HG02970 (cell line): ENCODE measurements around the gene PAM16.

Experiments
- ATAC-seq: cut with Tn5 transposase; IDR thresholded peaks from one replicate; pipeline ENCODE4 v1.9.1; 2021; ENCODE audit warnings: mild to moderate bottlenecking, moderate library complexity, moderate number of reproducible peaks; ENCODE audit not compliant: unreplicated experiment, low FRiP score

Gene PAM16

DNA sequence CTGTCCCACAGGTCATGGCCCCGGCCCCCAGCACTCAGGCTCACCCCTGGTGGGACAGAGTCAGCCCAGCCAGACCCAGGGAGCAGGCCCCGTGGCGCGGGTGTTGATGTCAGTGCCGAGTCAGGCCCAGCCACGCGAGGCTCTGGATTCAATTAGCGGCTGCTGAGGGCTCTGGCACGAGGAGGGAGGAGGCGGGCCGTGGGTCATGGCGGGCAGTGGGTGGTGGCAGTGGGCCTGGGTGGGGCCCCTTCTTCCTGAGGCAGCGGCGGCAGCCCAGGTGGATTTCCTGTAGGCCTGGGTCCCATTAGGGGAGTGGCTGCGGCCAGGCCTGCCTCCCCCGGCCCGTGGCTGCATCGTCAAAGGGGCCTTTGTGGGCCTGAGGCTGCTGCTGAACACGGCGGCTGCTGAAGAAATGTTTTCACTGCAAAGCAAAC lies 33.4 kb upstream of the PAM16 start:
- ATAC-seq = no peak

DNA sequence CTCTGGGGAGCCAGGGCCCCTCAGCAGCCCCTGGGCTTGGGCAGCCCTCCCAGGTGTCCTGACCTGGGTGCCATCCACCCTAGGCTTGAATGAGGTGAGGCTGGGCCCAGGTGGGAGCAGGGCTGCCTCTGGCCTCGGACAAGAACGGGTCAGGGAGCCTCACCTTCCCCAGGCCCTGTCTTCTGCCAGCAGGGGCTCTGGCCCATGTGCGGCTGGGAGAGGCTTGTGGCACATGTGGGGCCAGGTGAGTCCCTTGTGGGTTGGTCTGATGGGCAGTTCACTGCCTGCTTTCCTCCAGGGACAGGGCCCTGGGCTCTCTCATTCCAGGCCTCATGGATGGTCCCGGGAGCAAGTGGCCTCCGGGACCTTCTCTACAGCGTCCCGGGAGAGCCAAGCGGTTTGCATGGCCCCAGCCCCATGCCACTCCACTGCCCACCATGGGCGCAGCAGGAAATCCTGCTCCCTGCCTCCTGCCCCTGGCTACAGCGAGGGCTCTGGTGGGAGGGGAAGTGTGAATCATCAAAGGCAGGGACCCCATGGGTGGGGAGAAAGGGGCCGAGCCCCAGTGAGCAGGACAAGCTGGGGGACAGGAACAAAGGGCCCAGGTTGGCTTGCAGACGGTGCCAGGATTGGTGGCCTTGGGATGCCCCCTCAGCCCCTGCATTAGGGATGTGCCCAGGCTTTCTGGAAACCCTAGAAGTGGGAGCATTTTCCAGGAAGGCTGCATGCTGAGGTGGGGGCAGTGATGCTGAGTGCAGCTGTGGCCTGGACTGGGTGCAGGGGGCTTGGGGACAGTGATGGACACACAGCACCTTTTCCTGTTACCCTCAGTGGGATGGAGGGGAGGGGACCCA lies 32.7 kb upstream of the PAM16 start:
- no peak for ATAC-seq

DNA sequence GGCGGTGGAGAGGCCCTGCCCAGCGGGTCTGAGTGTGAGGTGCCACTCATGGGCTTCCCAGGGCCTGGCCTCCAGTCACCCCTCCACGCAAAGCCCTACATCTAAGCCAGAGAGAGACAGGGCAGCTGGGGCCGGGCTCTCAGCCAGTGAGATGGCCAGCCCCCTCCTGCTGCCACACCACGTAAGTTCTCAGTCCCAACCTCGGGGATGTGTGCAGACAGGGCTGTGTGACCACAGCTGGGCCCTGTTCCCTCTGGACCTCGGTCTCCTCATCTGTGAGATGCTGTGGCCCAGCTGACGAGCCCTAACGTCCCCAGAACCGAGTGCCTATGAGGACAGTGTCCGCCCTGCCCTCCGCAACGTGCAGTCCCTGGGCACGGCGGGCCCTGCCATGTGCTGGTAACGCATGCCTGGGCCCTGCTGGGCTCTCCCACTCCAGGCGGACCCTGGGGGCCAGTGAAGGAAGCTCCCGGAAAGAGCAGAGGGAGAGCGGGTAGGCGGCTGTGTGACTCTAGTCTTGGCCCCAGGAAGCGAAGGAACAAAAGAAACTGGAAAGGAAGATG lies 31.8 kb upstream of the PAM16 start:
- ATAC-seq = no peak

- no peak for ATAC-seq
Measured at GRCh38 chr16:4381935-4382794, 31.0 kb upstream of the PAM16 start.

DNA sequence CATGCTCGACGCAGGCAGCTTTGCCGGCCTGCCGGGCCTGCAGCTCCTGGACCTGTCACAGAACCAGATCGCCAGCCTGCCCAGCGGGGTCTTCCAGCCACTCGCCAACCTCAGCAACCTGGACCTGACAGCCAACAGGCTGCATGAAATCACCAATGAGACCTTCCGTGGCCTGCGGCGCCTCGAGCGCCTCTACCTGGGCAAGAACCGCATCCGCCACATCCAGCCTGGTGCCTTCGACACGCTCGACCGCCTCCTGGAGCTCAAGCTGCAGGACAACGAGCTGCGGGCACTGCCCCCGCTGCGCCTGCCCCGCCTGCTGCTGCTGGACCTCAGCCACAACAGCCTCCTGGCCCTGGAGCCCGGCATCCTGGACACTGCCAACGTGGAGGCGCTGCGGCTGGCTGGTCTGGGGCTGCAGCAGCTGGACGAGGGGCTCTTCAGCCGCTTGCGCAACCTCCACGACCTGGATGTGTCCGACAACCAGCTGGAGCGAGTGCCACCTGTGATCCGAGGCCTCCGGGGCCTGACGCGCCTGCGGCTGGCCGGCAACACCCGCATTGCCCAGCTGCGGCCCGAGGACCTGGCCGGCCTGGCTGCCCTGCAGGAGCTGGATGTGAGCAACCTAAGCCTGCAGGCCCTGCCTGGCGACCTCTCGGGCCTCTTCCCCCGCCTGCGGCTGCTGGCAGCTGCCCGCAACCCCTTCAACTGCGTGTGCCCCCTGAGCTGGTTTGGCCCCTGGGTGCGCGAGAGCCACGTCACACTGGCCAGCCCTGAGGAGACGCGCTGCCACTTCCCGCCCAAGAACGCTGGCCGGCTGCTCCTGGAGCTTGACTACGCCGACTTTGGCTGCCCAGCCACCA lies 30.2 kb upstream of the PAM16 start:
- ATAC-seq = no peak

- no peak for ATAC-seq
Measured at GRCh38 chr16:4380119-4381063, 29.3 kb upstream of the PAM16 start.

GRCh38 chr16:4378999-4379690 lies 28.0 kb upstream of the PAM16 start:
- no peak for ATAC-seq

DNA sequence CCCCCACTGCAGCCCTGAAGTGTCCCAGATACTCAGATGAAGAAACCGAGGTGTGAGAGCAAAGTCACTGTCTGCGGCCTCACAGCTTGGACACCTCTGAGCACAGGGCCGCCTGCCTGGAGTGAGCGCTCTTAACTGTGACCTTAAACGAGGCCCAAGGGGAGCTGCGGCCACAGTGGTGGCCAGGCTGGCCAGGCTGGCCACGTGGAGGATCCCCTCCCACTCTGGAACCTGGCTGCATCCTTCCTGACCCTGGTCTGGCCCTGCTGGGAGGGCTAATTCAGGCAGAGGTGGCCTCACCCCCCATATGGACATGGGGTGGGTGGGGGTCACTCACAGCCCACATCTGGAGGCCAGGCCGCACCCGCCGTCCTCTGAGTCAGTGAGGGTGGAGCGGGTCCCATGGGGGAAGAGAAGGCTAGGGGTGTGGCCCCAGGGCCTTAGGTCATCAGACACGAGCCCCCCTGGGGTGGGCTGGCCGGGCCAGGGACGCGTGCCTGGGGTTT lies 27.1 kb upstream of the PAM16 start:
- ATAC-seq = no peak

DNA sequence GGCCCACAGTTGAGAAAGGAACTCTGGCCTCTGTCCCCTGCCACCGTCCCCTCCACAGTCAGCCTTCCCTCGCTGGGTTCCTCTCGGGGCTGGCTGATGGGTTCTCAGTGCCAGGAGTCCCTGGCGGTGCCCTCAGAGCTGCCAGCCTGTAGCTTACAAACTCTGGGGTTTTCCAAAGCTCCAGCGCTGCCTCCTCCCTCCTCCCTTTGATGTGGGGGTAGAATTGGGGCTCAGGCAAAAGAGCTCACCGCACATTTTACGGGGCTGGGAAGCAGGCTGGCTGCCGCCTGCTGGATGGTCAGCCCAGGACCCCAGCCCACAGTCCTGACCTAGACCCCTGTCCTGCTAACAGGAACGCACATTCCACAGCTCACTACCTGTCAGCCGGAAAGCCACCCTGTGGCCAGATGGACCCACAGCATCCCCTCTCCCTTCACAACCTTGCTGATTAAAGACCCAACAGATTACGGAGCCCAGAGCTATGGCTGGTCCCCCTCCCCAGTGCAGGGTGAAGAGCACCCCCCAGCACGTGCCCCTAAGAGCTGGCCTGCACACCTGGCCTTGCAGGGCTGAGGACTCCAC lies 26.5 kb upstream of the PAM16 start:
- ATAC-seq = no peak

DNA sequence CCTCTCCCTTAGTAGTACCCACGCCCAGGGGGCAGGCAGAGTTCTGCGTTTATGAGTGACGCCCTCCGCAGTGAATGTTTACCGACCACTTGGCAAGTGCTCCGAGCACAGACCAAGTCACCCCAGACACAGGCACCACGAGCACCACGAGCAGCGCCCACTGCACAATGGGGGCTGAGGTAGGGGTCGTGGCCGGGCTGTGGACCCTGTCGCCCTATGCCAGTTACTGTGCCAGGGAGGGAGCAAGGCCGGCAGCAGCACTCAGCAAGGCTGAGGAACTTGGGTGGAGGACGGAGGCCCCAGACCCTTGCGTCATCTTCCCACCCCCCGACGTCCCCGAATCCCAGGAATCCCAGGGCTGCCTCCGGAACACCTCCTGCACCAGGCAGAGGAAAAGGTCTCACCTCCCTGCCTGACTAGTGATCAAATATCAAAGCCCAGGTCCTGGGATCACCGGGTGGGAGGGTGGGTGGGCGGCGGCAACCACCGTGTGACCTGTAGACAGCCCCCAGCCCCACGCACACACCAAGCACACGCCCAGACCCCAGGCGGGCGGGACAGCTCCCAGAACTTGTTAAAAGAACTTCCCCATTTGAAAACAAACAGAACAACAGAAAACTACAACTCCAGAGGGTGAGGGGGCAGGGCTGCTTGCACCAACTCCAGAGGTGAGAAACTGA lies 25.9 kb upstream of the PAM16 start:
- ATAC-seq = no peak

- ATAC-seq = no peak
Measured at GRCh38 chr16:4376126-4376892, 25.2 kb upstream of the PAM16 start.

- ATAC-seq = no peak
Measured at GRCh38 chr16:4375717-4376116, 24.6 kb upstream of the PAM16 start.

DNA sequence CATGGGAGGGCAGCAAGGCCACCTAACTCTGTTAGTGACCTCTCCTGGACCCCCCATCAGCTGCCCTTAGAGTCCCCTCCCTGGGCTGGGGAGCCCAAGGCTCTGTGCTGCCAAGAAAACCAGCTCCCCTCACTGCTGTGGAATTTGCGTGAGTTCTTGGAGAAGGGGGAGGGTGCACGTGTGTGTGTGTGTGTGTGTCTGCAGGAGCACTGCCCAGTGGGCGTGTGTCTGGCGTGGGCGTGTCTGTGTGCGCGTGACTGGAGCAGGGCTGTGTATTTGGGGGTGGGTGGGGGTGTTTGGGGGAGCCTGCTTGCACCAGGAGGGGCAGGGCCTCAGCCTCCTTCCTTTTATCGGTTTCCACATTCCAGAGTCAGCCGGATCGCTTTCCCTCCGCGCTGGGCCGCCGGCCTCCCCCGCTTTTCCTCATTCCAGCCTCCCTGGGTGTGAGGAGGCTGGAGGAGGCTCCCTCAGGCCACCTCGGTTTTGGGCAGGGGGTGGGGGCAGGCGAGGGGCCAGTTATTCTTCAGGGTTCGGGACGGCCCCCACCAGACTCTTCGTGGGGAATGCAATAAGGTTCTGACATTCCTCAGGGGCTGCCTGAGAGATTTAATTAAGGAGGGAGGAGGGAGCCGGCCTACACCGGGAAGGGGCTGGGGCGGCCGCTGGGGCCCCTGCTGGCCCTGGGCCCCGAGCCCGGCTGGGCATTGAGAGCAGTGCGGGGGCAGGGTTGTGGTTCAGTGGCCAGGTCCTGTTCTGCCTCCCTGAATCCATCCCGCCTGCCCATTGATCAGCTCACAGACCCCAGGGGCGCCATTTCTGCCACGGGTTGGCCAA lies 23.0 kb upstream of the PAM16 start:
- no peak for ATAC-seq

DNA sequence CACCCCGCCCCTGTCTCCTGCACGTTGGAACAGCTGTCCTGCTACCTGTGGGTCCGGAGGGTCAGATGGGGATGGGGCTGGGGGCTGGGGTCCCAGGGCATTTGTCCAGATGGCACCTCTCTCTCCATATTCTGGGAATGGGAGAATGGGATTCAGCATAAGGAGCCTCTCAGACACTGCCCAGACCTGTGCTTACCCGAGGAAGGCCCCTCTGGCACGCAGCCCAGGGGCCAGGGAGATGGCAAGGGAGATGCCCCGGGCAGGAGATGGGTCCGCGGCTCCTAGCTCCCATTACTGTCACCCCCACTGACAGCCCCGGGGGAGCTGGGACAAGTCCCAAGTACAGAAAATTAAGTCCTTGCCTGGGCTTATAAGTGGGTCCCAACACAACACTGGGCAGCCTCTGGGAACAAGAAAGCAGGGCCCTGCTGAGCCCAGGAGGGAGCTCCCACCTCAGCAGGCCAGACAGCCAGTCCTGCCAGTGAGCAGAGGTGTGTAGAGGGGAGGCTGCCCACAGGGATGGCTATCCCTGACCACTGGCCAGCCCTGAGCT lies 22.3 kb upstream of the PAM16 start:
- no peak for ATAC-seq

DNA sequence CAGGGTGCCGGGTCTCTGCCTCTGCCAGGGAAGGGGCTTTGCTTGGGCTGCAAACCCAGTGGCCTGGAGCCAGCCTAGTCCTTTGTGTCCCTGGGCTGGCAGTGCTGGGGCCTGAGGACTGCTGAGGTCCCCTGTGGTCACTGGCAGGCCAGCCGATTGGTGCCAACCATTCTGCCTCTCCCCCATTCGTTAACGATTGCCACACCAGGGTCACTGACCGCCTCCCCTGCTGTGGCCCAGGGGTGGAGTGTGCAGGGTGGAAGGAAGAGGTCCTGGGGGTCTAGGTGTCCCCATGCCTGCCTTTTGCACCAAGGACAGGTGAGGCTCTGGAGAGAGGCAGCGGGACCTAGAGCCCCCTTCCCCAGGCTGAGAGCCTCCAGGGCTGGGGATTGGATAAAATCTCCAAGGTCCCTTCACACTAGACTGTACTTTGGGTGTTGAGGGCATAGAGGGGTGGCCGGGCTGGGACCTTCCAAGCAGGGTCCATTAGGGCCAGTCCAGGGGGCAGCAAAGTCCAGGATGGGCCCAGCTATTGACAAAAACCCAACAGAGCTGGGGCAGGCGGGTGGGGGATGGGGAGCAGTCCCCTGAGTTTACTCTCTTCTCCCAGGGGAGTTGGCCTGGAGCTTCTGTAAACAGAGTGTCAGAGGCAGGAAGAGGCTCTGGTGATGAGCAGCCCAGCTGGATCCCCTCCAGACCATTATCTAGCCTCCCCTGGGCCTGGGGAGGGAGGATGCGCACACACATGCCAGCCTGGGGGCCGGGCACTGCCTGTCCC lies 21.6 kb upstream of the PAM16 start:
- ATAC-seq = no peak
